GM23338 (cell line): ENCODE measurements around the gene PCP4L1. TPM values are rescaled to one million over a fixed set of nuclear protein-coding genes. Genes with fewer than 3 reads are reported as not detected.

Source experiments
- ATAC-seq: fragments of 200-7000 bp; cut with Tn5 transposase; 3 replicates; pipeline ENCODE4 v1.9.1; 2020
- DNase-seq: peaks from one replicate; pipeline ENCODE4 v3.0.0-alpha.2; 2015; ENCODE audit warnings: low spot score
- H2AFZ ChIP-seq: fragments of 200-600 bp; sonication (generic); 2 replicates; pipeline ENCODE4 v1.8.0; 2016; ENCODE audit warnings: antibody characterized with exemption, mild to moderate bottlenecking, moderate library complexity
- H3F3A ChIP-seq: fragments of 200-600 bp; sonication (generic); replicated peaks from 2 replicates; pipeline ENCODE4 v1.8.0; 2017; ENCODE audit warnings: antibody characterized with exemption, mixed run types, low read depth
- H3K27ac ChIP-seq: fragments of 200-600 bp; sonication (generic); 2 replicates; pipeline ENCODE4 v1.6.1; 2016; ENCODE audit warnings: low read depth
- H3K27me3 ChIP-seq: fragments of 200-600 bp; sonication (generic); 2 replicates; pipeline ENCODE4 v1.8.0; 2016; ENCODE audit warnings: mild to moderate bottlenecking, mixed run types, moderate library complexity; ENCODE audit not compliant: insufficient read depth
- H3K36me3 ChIP-seq: fragments of 200-600 bp; sonication (generic); 2 replicates; pipeline ENCODE4 v1.8.0; 2016; ENCODE audit warnings: mild to moderate bottlenecking; ENCODE audit not compliant: insufficient read depth
- H3K4me1 ChIP-seq: fragments of 200-600 bp; sonication (generic); 2 replicates; pipeline ENCODE4 v1.8.0; 2016; ENCODE audit warnings: mild to moderate bottlenecking, moderate library complexity; ENCODE audit not compliant: insufficient read depth
- H3K4me2 ChIP-seq: fragments of 200-600 bp; sonication (generic); 2 replicates; pipeline ENCODE4 v1.7.1; 2017; ENCODE audit warnings: mixed run types
- H3K4me3 ChIP-seq: fragments of 200-600 bp; sonication (generic); 2 replicates; pipeline ENCODE4 v1.6.1; 2016; ENCODE audit warnings: mixed run types
- H3K79me2 ChIP-seq: fragments of 200-600 bp; sonication (generic); replicated peaks from 2 replicates; pipeline ENCODE4 v1.8.0; 2017; ENCODE audit warnings: mild to moderate bottlenecking; ENCODE audit not compliant: insufficient read depth
- H3K9me2 ChIP-seq: fragments of 200-600 bp; sonication (generic); 2 replicates; pipeline ENCODE4 v1.8.0; 2017; ENCODE audit not compliant: insufficient read depth
- H4K20me1 ChIP-seq: fragments of 200-600 bp; sonication (generic); replicated peaks from 2 replicates; pipeline ENCODE4 v1.8.0; 2017; ENCODE audit warnings: mild to moderate bottlenecking; ENCODE audit not compliant: insufficient read depth
- H3K27ac Mint-ChIP-seq: 2 replicates; pipeline ENCODE4 v1.8.0; 2020; ENCODE audit warnings: inconsistent platforms, mild to moderate bottlenecking, moderate library complexity, mixed read lengths
- H3K27me3 Mint-ChIP-seq: 3 replicates; pipeline ENCODE4 v1.8.0; 2022; ENCODE audit warnings: low read depth, mild to moderate bottlenecking, moderate library complexity, mixed read lengths, inconsistent platforms; ENCODE audit not compliant: insufficient read depth, poor library complexity
- H3K36me3 Mint-ChIP-seq: 3 replicates; pipeline ENCODE4 v1.8.0; 2021; ENCODE audit warnings: low read depth, mild to moderate bottlenecking, inconsistent platforms, moderate library complexity, mixed read lengths
- H3K4me1 Mint-ChIP-seq: 3 replicates; pipeline ENCODE4 v1.8.0; 2020; ENCODE audit warnings: mild to moderate bottlenecking, inconsistent platforms, mixed read lengths
- H3K4me3 Mint-ChIP-seq: 3 replicates; pipeline ENCODE4 v1.8.0; 2021; ENCODE audit warnings: moderate library complexity, mild to moderate bottlenecking, inconsistent platforms, mixed read lengths
- H3K9me3 Mint-ChIP-seq: 3 replicates; pipeline ENCODE4 v1.8.0; 2020; ENCODE audit warnings: moderate library complexity, mild to moderate bottlenecking, inconsistent platforms, mixed read lengths
- CREB1 ChIP-seq: fragments of 250-450 bp; sonication (Bioruptor Pico); IDR thresholded peaks from 2 replicates; pipeline ENCODE4 v1.5.0; 2020; ENCODE audit warnings: low read depth, mild to moderate bottlenecking, moderate library complexity
- CTCF ChIP-seq, 2 experiments: fragments of 200-600 bp in 1 of 2; sonication (generic) in 1 of 2; conservative IDR thresholded peaks; 2 replicates each; pipeline versions ENCODE4 v1.5.1 to v1.6.1; 2016 to 2017; ENCODE audit warnings: antibody characterized with exemption in 2 of 2, low read depth in 2 of 2, mild to moderate bottlenecking in 2 of 2, moderate library complexity in 1 of 2
- ETS1 ChIP-seq: IDR thresholded peaks from 2 replicates; pipeline ENCODE4 v1.6.1; 2016; ENCODE audit warnings: antibody characterized with exemption
- EZH2 ChIP-seq: fragments of 200-600 bp; sonication (generic); IDR thresholded peaks from one replicate; pipeline ENCODE4 v1.8.0; 2017; ENCODE audit warnings: antibody characterized with exemption, mild to moderate bottlenecking, low read depth; ENCODE audit not compliant: unreplicated experiment
- EZH2phosphoT487 ChIP-seq: fragments of 200-600 bp; sonication (generic); IDR thresholded peaks from one replicate; pipeline ENCODE4 v1.8.1; 2018; ENCODE audit warnings: antibody characterized with exemption; ENCODE audit not compliant: unreplicated experiment
- JUNB ChIP-seq: IDR thresholded peaks from one replicate; pipeline ENCODE4 v1.6.1; 2016; ENCODE audit warnings: antibody characterized with exemption; ENCODE audit not compliant: unreplicated experiment
- NANOG ChIP-seq: IDR thresholded peaks from 2 replicates; pipeline ENCODE4 v1.6.1; 2016; ENCODE audit warnings: antibody characterized with exemption, borderline replicate concordance
- POLR2AphosphoS5 ChIP-seq: IDR thresholded peaks from 2 replicates; pipeline ENCODE4 v1.6.1; 2016; ENCODE audit warnings: antibody characterized with exemption, low read depth
- REST ChIP-seq: IDR thresholded peaks from one replicate; pipeline ENCODE4 v1.6.1; 2018; ENCODE audit warnings: antibody characterized with exemption; ENCODE audit not compliant: unreplicated experiment
- STAT1 ChIP-seq: IDR thresholded peaks from one replicate; pipeline ENCODE4 v1.6.1; 2016; ENCODE audit warnings: antibody characterized with exemption; ENCODE audit not compliant: unreplicated experiment
- ZNF114 ChIP-seq: fragments of 250-450 bp; sonication (Bioruptor Pico); IDR thresholded peaks from 2 replicates; pipeline ENCODE4 v1.5.0; 2020; ENCODE audit warnings: mild to moderate bottlenecking, moderate library complexity
- ZNF331 ChIP-seq: fragments of 250-450 bp; sonication (Bioruptor Pico); IDR thresholded peaks from 2 replicates; pipeline ENCODE4 v1.5.0; 2020; ENCODE audit warnings: low read depth, mild to moderate bottlenecking, moderate library complexity
- ZNF462 ChIP-seq: fragments of 250-450 bp; sonication (Bioruptor Pico); IDR thresholded peaks from 2 replicates; pipeline ENCODE4 v1.5.0; 2020; ENCODE audit warnings: mild to moderate bottlenecking, moderate library complexity
- polyA plus RNA-seq: library from polyadenylated mRNA; unstranded; fragments of >200 nt; fragmentation: Nextera tagmentation; extraction: Ambion mirVana; gene quantifications from 2 replicates; pipeline ENCODE4 v1.2.1, GENCODE V29; 2016
- total RNA-seq: library from RNA; depleted of rRNA; stranded (reverse); fragments of >200 nt; shearing (Covaris generic); gene quantifications from 2 replicates; pipeline ENCODE4 v1.2.3, GENCODE V29; 2014

Gene PCP4L1
- total and polyA plus RNA-seq, 2 experiments from 2014 or later = 1.4 to 1.7 TPM

GRCh38 chr1:161285113-161285512 is 26.6 kb downstream of the PCP4L1 start:
- H3K36me3 ChIP-seq = no peaks in the 10 kb centered on the region
- peak overlapping the region; percentile 14 for H3K27ac ChIP-seq
- Mint-ChIP-seq H3K36me3 (peaks cover 6% of the 10 kb centered on the region), H3K27me3 (no peaks in the 10 kb centered on the region), H3K4me1 (peaks cover 10% of the 10 kb centered on the region), H3K4me3 (no peak overlapping the region), H3K27ac (no peak overlapping the region), H3K9me3 (peaks cover 9% of the 10 kb centered on the region; the same call in 2 of the 3 replicates)
- no peak for DNase-seq
- H2AFZ ChIP-seq = peak overlapping the region; percentile 85
- H3K9me2 ChIP-seq = no peaks in the 10 kb centered on the region
- H3K4me2 ChIP-seq = 0 out of 2 replicates have a peak overlapping the region, but pooled peaks have one; percentile 39
- peak; percentile 74 for ATAC-seq
- no peaks in the 10 kb centered on the region for H3K79me2 ChIP-seq
- H3K27me3 ChIP-seq = no peaks in the 10 kb centered on the region
- H3K4me3 ChIP-seq = no peak overlapping the region
- 0 out of 2 replicates have a peak, but pooled peaks cover 7% of the 10 kb centered on the region for H3K4me1 ChIP-seq
- TF ChIP-seq ZNF114 (CRISPR knock-in tag) = no peak
- no peak for TF ChIP-seq JUNB
- TF ChIP-seq STAT1 = no peak
- TF ChIP-seq POLR2AphosphoS5 = no peak
- no peak for TF ChIP-seq REST
- TF ChIP-seq ETS1 = no peak
- no peak for TF ChIP-seq ZNF331 (CRISPR knock-in tag)
- TF ChIP-seq ZNF462 (CRISPR knock-in tag) = no peak
- no peak for TF ChIP-seq EZH2phosphoT487
- no peak for TF ChIP-seq CREB1
- no peak for TF ChIP-seq CTCF (conservative IDR thresholded peaks at IDR 0.05; ENCODE audit: low read depth in 2 of 2)
- no peak for TF ChIP-seq EZH2
- TF ChIP-seq NANOG = no peak
- H4K20me1 ChIP-seq = no peaks in the 10 kb centered on the region
- H3F3A ChIP-seq = 0 out of 2 replicates have a peak, but pooled peaks cover 4% of the 10 kb centered on the region
